Stimulated activated CD8-positive, alpha-beta memory T cell treated with anti-CD3 and anti-CD28 coated beads, Interleukin-15, amount 100 ng/mL, for 48 hours (primary cell): ENCODE measurements around the gene GPR152.
"Not testable (repeated sequence)": the region's sequence is repeated elsewhere in the genome, so short reads cannot be mapped to it uniquely, and the experiment has no call there.

ENCODE experiments used
- DNase-seq, 2 donors: peaks; one replicate each; pipeline ENCODE4 v3.0.0-alpha.2; 2020; ENCODE audit warnings: low read depth in 2 of 2

GPR152 gene

DNA sequence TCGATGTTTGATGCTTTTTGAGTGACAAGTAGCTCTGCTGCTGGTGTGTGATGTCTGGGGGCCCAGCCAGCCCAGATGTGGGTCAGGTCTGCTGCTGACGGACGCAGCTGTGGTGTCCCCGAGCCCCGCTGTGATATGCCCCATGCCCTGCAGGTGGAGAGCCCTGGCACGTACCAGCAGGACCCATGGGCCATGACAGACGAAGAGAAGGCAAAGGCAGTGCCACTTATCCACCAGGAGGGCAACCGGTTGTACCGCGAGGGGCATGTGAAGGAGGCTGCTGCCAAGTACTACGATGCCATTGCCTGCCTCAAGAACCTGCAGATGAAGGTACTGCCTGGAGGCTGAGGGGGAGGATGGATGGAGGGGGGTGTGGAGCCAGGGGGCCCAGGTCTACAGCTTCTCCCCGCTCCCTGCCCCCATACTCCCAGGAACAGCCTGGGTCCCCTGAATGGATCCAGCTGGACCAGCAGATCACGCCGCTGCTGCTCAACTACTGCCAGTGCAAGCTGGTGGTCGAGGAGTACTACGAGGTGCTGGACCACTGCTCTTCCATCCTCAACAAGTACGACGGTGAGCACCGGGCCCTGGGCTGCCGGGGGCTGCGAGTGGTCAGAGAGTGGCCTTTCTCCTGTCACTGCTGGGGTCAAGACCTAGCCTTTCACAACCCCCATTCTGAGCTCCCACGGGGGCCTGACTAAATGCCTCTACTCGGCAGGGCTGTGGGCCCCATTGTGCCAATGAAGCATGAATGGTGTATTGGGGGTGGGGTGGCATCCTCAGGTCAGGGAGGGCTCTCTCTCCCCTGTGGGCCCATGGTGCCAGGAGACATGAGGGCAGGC lies 37.6 kb upstream of the GPR152 start:
- no peak for DNase-seq

DNA sequence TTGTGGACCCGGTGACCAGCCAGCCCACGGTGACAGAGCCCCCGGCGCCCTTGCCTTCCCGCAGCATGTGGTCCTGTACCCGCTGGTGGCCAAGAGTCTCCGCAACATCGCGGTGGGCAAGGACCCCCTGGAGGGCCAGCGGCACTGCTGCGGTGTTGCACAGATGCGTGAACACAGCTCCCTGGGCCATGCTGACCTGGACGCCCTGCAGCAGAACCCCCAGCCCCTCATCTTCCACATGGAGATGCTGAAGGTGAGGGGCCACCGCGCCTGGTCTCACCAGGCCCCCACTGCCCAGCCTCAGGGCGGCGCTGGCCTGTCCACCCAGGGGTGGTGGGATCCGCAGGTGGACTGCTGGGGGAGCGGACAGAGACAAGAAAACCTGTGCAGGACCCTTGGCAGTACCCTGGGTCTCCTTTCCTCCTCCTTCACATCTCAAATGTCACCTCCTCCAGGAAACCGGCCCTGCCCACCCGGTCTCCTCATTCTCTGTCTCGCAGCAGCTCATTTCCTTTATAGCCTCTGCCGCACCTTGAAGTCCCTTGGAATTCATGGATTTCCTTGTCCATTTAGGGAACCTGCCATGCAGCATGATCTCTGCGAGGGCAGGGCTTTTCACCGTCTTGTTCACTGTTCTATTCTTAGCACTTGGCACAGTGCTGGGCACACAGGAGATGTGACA lies 36.8 kb upstream of the GPR152 start:
- no peak for DNase-seq

DNA sequence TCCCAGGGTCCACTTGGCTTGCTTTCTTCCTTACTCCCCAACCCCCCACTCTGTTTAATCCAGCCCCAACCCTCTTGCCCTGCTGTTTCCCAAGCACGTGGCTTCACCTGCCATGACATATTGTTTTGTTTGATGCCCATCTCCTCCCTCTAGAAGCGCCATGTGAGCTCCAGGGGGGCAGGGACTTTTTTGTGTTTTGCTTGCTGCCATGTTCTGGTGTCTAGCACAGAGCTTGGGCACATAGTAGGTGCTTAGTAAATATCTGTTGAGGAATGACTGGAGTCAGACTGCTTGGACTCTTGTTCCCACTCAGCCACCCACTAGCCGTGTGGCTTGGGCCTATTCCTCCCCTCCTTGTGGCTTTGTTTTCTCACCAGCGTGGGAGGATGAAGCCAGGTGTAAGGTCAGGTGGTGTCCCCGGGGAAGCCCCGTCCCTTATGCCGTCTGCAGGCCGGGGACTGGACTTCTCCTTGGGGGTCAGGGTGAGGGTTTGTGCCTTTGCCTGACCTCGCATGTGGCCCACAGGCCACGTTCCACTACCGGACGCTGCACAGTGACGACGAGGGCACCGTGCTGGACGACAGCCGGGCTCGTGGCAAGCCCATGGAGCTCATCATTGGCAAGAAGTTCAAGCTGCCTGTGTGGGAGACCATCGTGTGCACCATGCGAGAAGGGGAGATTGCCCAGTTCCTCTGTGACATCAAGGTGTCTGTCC lies 34.1 kb upstream of the GPR152 start:
- DNase-seq: peak in 1 of 2 donors; percentile 56

DNA sequence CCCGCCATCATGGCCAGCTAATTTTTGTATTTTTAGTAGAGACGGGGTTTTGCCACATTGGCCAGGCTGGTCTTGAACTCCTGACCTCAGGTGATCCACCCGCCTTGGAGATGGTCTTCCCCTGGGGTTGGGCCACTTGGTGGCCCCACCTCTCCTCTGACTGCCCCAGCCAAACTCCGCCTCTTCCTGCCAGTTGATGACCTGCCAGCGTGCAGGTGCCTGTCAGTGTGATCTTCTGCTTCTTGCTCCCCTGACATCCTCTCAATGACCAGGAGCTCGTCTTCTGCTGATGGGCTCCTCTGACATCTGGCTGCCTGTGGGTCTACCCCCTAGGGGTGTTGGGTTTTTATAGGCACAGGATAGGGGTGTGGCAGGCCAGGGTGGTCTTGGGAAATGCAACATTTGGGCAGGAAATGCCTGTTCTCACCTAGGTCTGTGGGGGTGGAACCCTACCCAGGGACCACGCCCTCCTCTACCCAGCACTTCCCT lies 33.4 kb upstream of the GPR152 start:
- DNase-seq: peak in 1 of 2 donors; percentile 70

DNA sequence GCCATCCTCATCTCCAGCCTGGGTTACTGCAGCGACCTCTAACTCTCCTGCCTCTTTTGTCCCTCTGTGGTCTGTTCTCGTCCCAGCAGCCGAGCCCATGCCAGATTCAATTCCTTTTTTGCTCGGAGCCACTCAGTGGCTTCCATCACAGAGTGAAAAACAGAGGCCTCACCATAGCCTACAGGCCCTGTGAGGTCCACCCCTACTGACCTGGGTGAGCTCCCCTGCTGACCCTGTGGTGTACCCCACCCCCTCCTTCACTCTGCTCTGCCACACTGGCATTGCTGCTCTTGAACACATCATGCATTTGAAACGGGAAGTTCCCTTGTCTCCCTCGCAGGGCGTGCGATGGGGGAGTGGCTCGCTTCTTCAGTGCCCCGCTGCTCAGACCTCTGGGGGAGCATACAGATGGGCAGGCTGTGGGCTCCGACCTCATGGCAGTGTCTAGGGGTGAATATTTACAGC lies 32.4 kb upstream of the GPR152 start:
- DNase-seq: peak; percentile 76 to 78

DNA sequence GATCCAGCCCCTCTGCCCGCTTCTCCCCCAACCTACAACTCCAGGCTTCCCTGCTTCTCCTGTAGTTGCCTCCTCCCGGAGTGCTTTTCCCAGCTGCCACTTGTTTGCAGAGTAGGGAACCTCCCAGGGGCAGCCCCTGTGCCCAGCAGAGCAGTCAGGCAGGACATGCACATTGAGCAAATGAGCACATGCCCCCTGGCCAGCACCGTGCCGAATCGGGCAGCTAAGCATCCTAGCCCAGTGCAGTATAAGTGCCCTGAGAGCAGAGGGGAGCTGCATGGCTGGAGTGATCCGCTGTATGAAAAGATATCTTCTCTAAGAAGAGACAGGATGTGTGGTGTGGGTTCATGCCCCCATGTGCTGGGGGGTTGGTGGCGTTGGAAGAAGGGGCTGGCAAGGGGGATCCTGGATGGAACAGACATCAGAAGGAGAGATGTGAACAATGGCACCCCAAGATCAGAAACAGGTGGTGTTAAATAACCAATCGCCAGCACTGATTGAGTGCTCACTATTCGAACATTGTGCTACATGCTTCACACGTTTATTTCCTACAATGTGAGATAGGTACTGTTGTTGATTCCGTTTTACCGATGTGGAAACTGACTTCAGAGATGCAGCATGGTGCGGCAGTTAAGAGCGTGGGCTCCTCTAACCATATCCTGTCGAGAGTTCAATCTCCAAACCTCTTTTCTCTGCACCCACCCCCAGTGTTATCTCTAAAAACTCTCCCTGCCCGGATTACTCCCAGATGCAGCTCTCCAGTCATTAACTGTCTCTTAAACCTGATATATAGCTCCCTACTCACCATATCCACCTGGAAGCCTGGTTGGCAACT lies 31.5 kb upstream of the GPR152 start:
- no peak for DNase-seq

DNA sequence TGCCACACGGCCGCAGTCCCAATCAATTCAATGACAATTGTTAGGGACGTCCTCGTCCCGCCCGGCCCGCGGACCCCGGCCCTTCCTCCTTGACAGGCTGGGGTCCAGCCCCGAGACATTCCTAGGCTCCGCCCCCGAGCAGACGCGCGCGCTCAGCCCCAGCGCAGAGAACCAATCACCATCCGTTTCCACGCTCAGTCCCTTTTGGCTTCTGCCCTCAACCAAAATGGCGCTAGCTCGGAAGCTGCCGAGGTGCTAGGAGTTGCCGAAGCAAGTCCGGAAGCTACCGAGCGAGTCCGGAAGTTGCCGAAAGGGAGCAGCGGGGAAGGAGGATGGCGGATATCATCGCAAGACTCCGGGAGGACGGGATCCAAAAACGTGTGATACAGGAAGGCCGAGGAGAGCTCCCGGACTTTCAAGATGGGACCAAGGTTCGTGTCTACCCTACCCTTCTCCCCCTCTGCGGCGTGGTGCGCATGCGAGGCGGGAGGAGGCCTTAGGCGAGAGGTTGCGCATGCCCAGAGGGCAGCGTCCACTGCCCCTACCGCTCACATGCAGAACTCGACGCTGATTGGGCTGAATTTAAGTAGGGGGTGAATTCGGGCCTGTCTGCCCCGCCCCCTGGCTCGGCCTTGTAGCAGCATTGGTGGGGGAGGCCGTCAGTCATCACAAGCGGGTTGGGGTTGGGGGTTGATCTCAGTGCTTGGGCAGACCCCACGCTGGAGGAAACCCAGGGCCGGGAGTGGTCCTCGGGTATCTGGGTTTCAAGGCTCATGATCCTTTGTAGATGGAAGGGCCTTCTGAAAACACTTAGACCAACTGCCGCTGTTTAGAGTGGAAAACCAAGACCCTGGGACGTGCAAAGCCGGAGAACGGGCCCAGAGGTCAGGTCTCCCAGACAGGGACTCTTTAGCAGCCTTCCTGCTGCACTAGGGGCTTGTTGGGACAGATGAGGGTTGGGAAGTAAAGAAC lies 30.6 kb upstream of the GPR152 start, which contains the start of gene AIP:
AIP (plus strand) TSS at position 200 of the 972 bp plus-strand sequence; CDS start at position 333, 133 bp downstream.
- peak; percentile 91 to 96 for DNase-seq

DNA sequence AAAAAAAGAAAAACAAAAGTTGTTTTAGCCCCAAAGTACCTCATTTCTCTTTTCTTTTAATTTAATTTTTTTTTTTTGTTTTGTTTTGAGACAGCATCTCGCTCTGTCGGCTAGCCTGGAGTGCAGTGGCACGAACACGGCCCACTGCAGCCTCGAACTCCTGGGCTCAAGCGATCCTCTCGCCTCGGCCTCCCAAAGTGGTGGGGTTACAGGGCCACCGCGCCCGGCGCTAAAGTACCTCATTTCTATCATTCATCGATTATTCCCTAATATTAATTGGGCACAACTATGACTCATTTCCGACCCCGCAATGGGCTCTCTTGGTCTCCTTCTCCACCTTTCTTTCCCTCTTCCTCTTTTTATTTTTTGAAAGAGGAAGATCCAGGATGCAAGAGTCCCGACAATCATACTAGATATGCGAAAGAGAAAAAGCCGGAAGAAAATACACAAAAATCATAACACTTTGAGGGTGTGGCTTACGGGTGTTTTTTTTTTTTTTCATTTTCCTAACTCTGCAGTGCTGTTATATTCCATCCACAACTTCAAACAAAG lies 29.8 kb upstream of the GPR152 start:
- DNase-seq: no peak

DNA sequence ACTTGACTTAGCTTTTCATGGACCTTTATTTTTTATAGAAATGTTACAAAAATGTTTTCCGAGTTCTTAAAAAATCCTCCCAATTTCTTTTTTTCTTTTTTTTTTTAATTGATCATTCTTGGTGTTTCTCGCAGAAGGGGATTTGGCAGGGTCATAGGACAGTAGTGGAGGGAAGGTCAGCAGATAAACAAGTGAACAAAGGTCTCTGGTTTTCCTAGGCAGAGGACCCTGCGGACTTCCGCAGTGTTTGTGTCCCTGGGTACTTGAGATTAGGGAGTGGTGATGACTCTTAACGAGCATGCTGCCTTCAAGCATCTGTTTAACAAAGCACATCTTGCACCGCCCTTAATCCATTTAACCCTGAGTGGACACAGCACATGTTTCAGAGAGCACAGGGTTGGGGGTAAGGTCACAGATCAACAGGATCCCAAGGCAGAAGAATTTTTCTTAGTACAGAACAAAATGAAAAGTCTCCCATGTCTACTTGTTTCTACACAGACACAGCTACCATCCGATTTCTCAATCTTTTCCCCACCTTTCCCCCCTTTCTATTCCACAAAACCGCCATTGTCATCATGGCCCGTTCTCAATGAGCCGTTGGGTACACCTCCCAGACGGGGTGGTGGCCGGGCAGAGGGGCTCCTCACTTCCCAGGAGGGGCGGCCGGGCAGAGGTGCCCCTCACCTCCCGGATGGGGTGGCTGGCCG lies 25.0 kb upstream of the GPR152 start:
- DNase-seq: not testable (repeated sequence)

DNA sequence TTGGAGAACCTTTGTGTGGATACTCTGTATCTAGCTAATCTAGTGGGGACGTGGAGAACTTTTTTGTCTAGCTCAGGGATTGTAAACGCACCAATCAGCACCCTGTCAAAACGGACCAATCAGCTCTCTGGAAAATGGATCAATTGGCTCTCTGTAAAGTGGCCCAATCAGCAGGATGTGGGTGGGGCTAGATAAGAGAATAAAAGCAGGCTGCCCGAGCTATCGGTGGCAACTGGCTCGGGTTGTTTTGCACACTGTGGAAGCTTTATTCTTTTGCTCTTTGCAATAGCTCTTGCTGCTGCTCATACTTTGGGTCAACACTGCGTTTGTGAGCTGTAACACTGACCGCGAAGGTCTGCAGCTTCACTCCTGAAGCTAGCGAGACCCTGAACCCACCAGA lies 24.2 kb upstream of the GPR152 start:
- DNase-seq: not testable (repeated sequence)

DNA sequence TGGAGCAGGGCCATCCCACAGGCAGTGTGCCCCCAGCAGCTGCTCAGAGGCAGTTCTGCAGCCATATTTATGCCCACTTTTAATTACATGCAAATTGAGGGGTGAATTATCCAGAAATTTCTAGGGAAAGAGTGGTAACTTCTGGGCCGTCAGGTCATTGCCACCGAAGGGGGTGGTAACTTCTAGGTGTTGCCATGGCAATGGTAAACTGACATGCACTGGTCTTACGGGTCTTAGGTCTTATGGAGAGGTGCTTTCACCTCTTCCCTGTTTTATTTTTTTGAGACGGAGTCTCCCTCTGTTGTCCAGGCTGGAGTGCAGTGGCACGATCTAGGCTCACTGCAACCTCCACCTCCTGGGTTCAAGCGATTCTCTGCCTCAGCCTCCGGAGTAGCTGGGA lies 20.4 kb upstream of the GPR152 start:
- DNase-seq: no peak

DNA sequence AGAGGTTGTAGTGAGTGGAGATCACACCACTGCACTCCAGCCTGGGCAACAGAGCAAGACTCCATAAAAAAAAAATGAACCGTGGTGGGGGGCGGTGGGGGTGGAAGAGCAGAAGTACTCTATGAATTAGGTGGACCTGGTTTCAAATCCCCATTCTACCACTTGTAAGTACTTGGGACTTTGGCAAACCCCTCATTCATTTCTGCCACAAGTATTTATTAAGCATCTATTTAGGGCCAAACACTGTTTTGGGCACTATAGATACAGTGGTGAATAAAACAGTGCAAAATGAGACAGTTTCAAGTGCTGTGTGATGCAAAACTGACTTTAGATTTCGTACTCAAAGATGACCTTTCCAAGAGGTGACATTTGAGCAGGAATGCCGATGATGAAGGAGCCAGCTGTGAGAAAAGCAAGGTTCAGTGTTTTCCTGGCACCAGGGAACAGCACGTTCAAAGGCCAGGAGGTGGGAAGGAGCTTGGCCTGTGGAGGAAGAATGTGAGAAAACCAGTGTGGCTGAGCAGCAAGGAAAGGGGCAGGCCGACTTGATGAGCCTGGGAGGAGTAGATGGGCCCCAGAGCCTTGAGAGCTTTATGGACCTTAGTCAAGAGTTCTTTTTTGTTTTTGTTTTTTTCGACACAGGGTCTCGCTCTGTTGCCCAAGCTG lies 17.9 kb upstream of the GPR152 start:
- no peak for DNase-seq

DNA sequence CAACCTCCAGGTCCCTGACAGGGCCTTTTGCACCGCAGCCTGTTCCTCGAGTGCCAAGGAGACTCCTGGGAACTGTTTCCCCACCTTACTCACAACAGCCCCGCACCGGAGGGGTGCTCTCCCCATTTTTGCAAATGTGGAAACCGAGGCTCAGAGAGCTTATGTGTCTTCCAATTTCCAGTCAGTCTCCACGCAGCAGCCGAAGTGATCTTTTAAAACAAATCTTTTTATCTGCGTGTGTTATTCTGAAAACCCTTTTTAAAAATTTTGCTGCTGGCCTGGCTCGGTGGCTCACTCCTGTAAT lies 16.9 kb upstream of the GPR152 start:
- no peak for DNase-seq

DNA sequence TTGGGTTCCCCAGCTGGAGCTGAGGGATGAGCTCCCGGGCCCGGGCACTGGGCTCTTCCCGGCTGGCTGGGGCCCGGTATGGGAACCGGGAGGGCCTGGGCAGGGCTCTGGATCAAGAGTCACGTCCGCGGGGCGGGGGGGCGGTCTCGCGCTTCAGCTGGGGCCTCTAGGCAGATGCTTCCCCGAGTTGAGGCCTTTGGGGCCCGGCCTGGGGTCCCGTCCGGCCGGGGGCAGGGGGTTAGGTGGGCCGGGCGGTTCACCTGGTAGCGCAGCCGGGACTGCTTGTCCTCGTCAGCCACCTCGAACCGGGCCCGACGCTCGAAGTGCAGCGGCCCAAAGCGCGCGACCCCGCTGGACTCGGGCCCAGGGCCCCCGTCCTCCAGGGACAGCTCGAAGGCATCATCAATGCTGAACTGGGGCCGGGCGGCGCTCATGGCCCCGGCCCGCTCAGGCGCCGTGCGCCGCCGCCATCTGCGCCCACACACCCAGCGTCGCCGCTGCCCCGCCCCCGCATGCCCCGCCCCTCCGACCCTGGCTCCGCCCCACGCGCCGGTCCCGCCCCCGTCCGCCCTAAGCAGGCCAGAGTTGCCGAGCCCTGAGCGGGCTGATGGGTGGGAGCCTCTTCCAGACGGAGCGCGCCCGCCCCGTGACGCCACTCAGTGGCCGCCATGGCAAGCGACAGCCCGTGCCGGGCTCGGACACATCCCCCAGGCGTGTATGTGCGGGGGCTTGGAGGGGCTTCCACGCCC lies 16.4 kb upstream of the GPR152 start, which contains the start of gene TMEM134:
TMEM134 (minus strand) TSS at position 493 of the 749 bp plus-strand sequence; CDS start at position 434, 59 bp downstream.
- DNase-seq: peak; percentile 88 to 89

DNA sequence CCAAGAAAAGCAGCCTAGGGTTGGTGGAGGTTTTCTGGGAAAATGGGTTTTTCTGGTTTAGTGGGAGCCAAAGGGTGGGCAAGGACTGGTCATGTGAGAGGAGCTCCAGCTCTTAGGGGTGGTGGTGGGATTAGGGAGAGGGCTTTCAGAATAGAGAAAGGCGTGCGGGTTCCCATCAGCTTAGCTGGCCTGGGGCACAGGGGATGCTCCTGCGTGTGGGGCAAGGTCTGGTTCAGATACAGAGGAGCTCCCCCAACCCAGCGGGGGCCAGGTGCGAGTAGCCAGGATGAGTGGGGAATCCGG lies 15.9 kb upstream of the GPR152 start:
- no peak for DNase-seq

DNA sequence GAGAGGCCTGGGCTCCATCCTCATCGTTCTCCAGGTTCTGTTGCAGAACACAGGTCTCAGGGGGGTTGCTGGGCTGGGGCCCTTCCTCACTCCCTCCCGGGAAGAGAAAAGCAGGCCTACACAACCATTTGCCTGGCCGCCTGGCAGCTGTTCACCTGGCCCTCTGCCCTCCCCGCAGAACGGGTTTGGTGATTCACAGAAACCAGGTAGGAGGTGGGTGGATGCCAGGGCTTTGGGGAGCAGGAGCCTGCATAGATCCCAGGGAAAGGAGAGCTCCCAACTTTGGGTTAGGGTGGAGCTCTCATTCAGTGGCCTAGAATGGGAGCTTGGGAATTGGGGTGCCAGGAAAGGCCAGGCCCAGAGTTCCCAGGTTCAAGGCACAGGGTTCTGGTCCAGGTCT lies 15.5 kb upstream of the GPR152 start:
- DNase-seq: no peak

DNA sequence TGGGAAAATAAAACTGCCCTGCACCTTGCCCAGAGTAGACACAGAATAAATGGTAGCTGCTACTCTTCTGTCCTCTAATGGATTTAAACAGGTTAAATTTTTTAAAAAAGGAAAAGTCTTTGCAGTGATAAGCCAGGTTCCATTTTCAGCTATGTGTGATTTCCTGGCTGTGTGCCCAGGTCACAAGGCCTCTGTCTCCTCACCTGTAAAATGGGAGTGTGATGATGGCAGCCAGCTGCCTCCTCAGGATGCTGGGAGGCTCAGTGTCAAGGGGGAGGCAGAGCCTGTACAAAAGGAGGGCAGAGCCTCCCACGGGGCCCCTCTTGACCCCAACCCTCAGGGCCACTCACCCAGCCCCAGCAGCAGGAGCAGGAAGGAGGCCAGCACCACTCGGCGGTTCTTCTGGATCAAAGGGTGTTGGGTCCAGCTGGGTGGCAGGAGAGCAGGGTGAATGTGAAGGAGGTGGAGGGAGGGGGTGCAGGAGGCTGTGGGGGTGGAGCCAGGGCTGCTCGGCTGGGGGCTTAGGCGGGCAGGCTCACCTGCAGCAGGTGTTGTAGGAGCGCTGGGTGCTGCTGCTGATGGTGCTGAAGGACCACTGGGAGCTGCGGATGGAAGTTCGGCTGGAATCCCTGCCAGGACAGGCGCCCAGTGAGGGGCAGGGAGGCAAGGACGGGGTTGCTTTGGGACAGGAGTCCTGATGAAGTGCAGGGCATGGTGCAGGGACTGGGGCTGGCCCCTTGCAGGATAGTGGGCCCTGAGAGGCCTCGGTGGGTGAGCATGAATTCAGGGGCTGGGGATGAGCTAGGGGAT lies 14.6 kb upstream of the GPR152 start:
- DNase-seq: no peak
